SK-N-SH (cell line): ENCODE measurements around the gene ALPL. TPM values are rescaled to one million over a fixed set of nuclear protein-coding genes. Genes with fewer than 3 reads are reported as not detected.

Experiments
- CTCF ChIA-PET: fragments of 300-600, 350-600 bp; formaldehyde crosslinking; extraction: SDS; loops from one replicate; lab custom pipeline; 2021; lab: Yijun Ruan, JAX
- POLR2A ChIA-PET: fragments of 350-600 bp; sonication (Branson Sonifier 250); formaldehyde crosslinking; extraction: SDS; loops from one replicate; lab custom pipeline; 2020; ENCODE audit warnings: antibody characterized with exemption, inconsistent platforms; lab: Yijun Ruan, JAX
- DNase-seq: peaks from one replicate; pipeline ENCODE4 v3.0.0; 2012
- H2AFZ ChIP-seq: fragments of 200-600 bp; sonication (generic); 2 replicates; pipeline ENCODE4 v1.8.1; 2016; ENCODE audit warnings: antibody characterized with exemption, mild to moderate bottlenecking, low read depth
- H3F3A ChIP-seq: fragments of 200-600 bp; sonication (generic); replicated peaks from 2 replicates; pipeline ENCODE3; 2016; ENCODE audit warnings: antibody characterized with exemption, mild to moderate bottlenecking; ENCODE audit not compliant: insufficient read depth
- H3K27ac ChIP-seq, 2 experiments: fragments of 200-500 bp in 1 of 2; fragments of 200-600 bp in 1 of 2; sonication (Bioruptor generic) in 1 of 2; sonication (generic), shearing (Covaris generic) in 1 of 2; 2 replicates each; pipeline versions ENCODE4 v1.5.1 to v1.6.1; 2014 to 2016; ENCODE audit warnings: low read depth in 2 of 2, inconsistent platforms in 1 of 2, low read length in 1 of 2, mild to moderate bottlenecking in 1 of 2, mixed read lengths in 1 of 2
- H3K27me3 ChIP-seq: fragments of 200-600 bp; sonication (generic), shearing (Covaris generic); 2 replicates; pipeline ENCODE4 v1.6.1; 2016; ENCODE audit warnings: mixed run types; ENCODE audit not compliant: insufficient read depth
- H3K36me3 ChIP-seq, 2 experiments: fragments of 200-500 bp in 1 of 2; fragments of 200-600 bp in 1 of 2; sonication (Bioruptor generic) in 1 of 2; sonication (generic) in 1 of 2; replicated peaks in 1 of 2; 2 replicates each; pipeline versions ENCODE3 to v1.5.1; 2014 to 2016; ENCODE audit warnings: low read length in 1 of 2, mild to moderate bottlenecking in 1 of 2; ENCODE audit not compliant: insufficient read depth in 2 of 2, control insufficient read depth in 1 of 2
- H3K4me1 ChIP-seq, 2 experiments: fragments of 200-500 bp in 1 of 2; fragments of 200-600 bp in 1 of 2; sonication (Bioruptor generic) in 1 of 2; sonication (generic), shearing (Covaris generic) in 1 of 2; 2 replicates each; pipeline versions ENCODE4 v1.5.1 to v1.6.1; 2014 to 2016; ENCODE audit warnings: low read depth in 1 of 2, low read length in 1 of 2, mixed run types in 1 of 2; ENCODE audit not compliant: insufficient read depth in 2 of 2, control insufficient read depth in 1 of 2
- H3K4me2 ChIP-seq: fragments of 200-600 bp; sonication (generic), shearing (Covaris generic); 2 replicates; pipeline ENCODE4 v1.6.1; 2017; ENCODE audit warnings: mixed run types
- H3K4me3 ChIP-seq, 2 experiments: fragments of 200-500 bp in 1 of 2; fragments of 200-600 bp in 1 of 2; sonication (Bioruptor generic) in 1 of 2; sonication (generic), shearing (Covaris generic) in 1 of 2; 2 replicates each; pipeline versions ENCODE4 v1.5.1 to v1.8.1; 2014 to 2016; ENCODE audit warnings: low read depth in 2 of 2, inconsistent platforms in 1 of 2, low read length in 1 of 2, mild to moderate bottlenecking in 1 of 2, mixed read lengths in 1 of 2, moderate library complexity in 1 of 2
- H3K79me2 ChIP-seq: fragments of 200-600 bp; sonication (generic); 2 replicates; pipeline ENCODE4 v1.8.1; 2017; ENCODE audit warnings: mild to moderate bottlenecking; ENCODE audit not compliant: insufficient read depth
- H3K9ac ChIP-seq: fragments of 200-600 bp; sonication (generic); 2 replicates; pipeline ENCODE4 v1.6.1; 2017; ENCODE audit warnings: mixed run types
- H3K9me2 ChIP-seq: fragments of 200-600 bp; sonication (generic); 2 replicates; pipeline ENCODE4 v1.6.1; 2017; ENCODE audit warnings: mixed run types
- H3K9me3 ChIP-seq: fragments of 200-600 bp; sonication (generic); 2 replicates; pipeline ENCODE4 v1.6.1; 2017; ENCODE audit warnings: mixed run types, mild to moderate bottlenecking, moderate library complexity
- H4K20me1 ChIP-seq: fragments of 200-600 bp; sonication (generic); 2 replicates; pipeline ENCODE4 v1.6.1; 2017; ENCODE audit warnings: mild to moderate bottlenecking, mixed run types; ENCODE audit not compliant: insufficient read depth
- CHD2 ChIP-seq: fragments of 150-350 bp; IDR thresholded peaks from 2 replicates; pipeline ENCODE4 v1.6.1; 2018; ENCODE audit warnings: low read length; ENCODE audit not compliant: partially characterized antibody
- ELF1 ChIP-seq: IDR thresholded peaks from 2 replicates; pipeline ENCODE4 v1.4.0; 2012
- EZH2phosphoT487 ChIP-seq: fragments of 200-600 bp; sonication (generic); IDR thresholded peaks from 2 replicates; pipeline ENCODE4 v1.6.1; 2017; ENCODE audit warnings: low read depth, mixed run types, mild to moderate bottlenecking, antibody characterized with exemption, moderate library complexity, borderline replicate concordance
- FOXJ3 ChIP-seq: sonication (generic); formaldehyde crosslinking; IDR thresholded peaks from 2 replicates; pipeline ENCODE4 v1.5.1; 2020; ENCODE audit warnings: mild to moderate bottlenecking, missing genetic modification reagents
- FOXM1 ChIP-seq: IDR thresholded peaks from 2 replicates; pipeline ENCODE4 v1.4.0; 2012; ENCODE audit warnings: low read depth, mild to moderate bottlenecking
- GABPA ChIP-seq: IDR thresholded peaks from 2 replicates; pipeline ENCODE4 v1.4.0; 2012; ENCODE audit warnings: low read depth, mild to moderate bottlenecking
- GATA2 ChIP-seq: sonication (generic); formaldehyde crosslinking; IDR thresholded peaks from 2 replicates; pipeline ENCODE4 v1.5.0; 2020; ENCODE audit warnings: mild to moderate bottlenecking, missing genetic modification reagents
- MEF2A ChIP-seq: IDR thresholded peaks from 2 replicates; pipeline ENCODE4 v1.4.0; 2012; ENCODE audit warnings: low read depth, borderline replicate concordance
- MXI1 ChIP-seq: IDR thresholded peaks from 2 replicates; pipeline ENCODE4 v1.6.1; 2012; ENCODE audit warnings: mild to moderate bottlenecking, low read depth, low read length, improper control_type of control experiment
- NRF1 ChIP-seq: IDR thresholded peaks from 2 replicates; pipeline ENCODE4 v1.6.1; 2012; ENCODE audit warnings: low read depth, mild to moderate bottlenecking, low read length
- PBX3 ChIP-seq: IDR thresholded peaks from 2 replicates; pipeline ENCODE4; 2012
- RXRA ChIP-seq: IDR thresholded peaks from 2 replicates; pipeline ENCODE4 v1.4.0; 2012; ENCODE audit warnings: low read depth, mild to moderate bottlenecking, borderline replicate concordance
- SMC3 ChIP-seq: IDR thresholded peaks from 2 replicates; pipeline ENCODE4 v1.6.1; 2012; ENCODE audit warnings: low read depth, low read length, improper control_type of control experiment
- TEAD4 ChIP-seq: IDR thresholded peaks from 2 replicates; pipeline ENCODE4 v1.4.0; 2012; ENCODE audit warnings: mild to moderate bottlenecking, borderline replicate concordance; ENCODE audit not compliant: insufficient read depth
- USF1 ChIP-seq: IDR thresholded peaks from 2 replicates; pipeline ENCODE4 v1.4.0; 2012; ENCODE audit warnings: low read depth, borderline replicate concordance
- WGBS: methylation state at CpG from one replicate; pipeline ENCODE4 v1.1.6; 2017; ENCODE audit warnings: low lambda C conversion rate; 5-methylcytosine and 5-hydroxymethylcytosine counted together
- polyA plus RNA-seq, 3 experiments: library from polyadenylated mRNA; depleted of rRNA; stranded (reverse); fragments of >200 nt; gene quantifications; 2 replicates each; pipeline ENCODE4 v1.2.3, GENCODE V29; 2012
- TF ChIP-seq, protein P1 (sequence below): IDR thresholded peaks from 2 replicates; pipeline ENCODE4 v1.4.0; 2012; ENCODE audit warnings: low read depth, borderline replicate concordance

The ALPL gene
- polyA plus RNA-seq, 1 of the 3 experiments (the other 2 are of a cell fraction), result 0.69 TPM

DNA sequence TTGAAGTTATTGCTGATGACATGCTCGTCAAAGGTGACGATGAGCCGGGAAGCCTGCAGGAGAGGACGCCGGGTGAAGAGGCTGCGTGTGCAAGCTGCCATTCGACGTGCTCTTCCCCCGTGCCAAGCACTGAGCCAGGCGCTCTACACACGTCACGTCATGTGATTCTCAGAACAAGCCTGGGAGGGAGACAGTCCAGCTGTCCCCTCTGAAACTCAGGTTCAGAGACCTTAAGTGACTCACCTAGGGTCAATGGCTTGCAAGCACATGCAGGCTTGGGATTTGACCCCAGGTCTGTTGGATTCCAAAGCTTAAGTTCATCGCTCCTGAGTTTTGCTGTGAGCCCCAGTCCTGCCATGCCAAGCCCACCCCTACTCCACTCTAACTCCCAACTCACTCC, 102.8 kb downstream of the ALPL start (continued):
- TF ChIP-seq, protein P1, sequence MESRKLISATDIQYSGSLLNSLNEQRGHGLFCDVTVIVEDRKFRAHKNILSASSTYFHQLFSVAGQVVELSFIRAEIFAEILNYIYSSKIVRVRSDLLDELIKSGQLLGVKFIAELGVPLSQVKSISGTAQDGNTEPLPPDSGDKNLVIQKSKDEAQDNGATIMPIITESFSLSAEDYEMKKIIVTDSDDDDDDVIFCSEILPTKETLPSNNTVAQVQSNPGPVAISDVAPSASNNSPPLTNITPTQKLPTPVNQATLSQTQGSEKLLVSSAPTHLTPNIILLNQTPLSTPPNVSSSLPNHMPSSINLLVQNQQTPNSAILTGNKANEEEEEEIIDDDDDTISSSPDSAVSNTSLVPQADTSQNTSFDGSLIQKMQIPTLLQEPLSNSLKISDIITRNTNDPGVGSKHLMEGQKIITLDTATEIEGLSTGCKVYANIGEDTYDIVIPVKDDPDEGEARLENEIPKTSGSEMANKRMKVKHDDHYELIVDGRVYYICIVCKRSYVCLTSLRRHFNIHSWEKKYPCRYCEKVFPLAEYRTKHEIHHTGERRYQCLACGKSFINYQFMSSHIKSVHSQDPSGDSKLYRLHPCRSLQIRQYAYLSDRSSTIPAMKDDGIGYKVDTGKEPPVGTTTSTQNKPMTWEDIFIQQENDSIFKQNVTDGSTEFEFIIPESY, result no peak
- no peak for TF ChIP-seq ELF1
- no peak for TF ChIP-seq GABPA
- TF ChIP-seq GATA2 (CRISPR knock-in tag), result no peak
- TF ChIP-seq SMC3, result no peak
- TF ChIP-seq MEF2A, result no peak

DNA sequence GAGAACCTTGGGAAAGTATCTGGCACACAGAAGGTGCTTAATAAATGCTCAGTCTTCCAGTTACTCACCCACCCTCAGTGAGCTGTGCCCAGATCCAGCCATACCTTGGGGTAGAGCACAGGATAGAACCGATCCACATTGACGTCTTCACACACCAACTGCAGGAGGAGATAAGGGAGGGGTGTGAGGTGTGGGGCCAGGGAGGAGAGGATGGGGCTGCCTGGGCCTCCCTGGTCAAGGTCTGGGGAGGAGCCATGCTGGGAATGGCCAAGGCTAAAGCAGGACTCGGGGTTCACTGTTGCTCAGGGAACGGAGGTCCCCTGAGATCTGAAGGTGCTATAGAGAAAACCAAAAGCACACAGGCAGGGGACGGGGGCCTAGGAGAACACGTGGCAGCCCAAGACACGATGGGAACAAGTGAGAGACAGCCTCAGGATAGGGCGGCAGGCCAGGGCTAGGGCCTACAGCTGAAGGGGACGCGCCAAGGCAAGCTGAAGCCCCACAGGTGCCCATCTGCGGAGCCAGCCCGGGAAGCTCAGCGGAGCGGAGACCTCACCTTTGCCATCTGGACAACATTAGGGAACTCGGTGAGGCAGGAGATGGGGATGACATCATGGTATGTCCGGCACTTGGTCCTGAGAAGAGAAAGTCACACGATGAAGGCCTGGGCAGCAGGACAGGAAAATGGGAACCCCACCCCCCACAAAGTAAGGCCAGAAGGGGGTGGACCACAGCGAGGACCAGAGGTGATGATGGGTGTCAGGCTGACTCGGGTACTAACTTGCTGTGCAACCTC, 104.0 kb downstream of the ALPL start:
- Histone ChIP-seq H3K79me2 (no peaks in the 10 kb centered on the region), H3K4me2 (no peak overlapping the region), H2AFZ (no peak overlapping the region), H3K36me3 (no peaks in the 10 kb centered on the region), H3K27ac (no peak overlapping the region), H3K27me3 (peaks cover 15% of the 10 kb centered on the region), H3F3A (no peaks in the 10 kb centered on the region), H3K9me3 (no peaks in the 10 kb centered on the region), H4K20me1 (no peaks in the 10 kb centered on the region), H3K9ac (no peak overlapping the region), H3K9me2 (no peaks in the 10 kb centered on the region)
- 65% methylated on average over 14 of the region's 19 CpGs for WGBS
- POLR2A ChIA-PET, result no interaction called here
- no peak for DNase-seq
- TF ChIP-seq FOXM1 (no peak), USF1 (no peak), MXI1 (no peak), RXRA (no peak), GATA2 (CRISPR knock-in tag) (no peak), TEAD4 (no peak), NRF1 (no peak), PBX3 (no peak), FOXJ3 (CRISPR knock-in tag) (no peak), CHD2 (no peak), EZH2phosphoT487 (no peak)
- TF ChIP-seq, all 33 proteins: peak for 0
- CTCF ChIA-PET, result no interaction called here
- Histone ChIP-seq H3K4me1 (no peaks in the 10 kb centered on the region; a peak in 1 of 4 replicates), H3K4me3 (no peak overlapping the region)
